Activated naive CD4-positive, alpha-beta T cell treated with anti-CD3 and anti-CD28 coated beads, Interleukin-2, amount 50 U/mL, for 72 hours (primary cell): ENCODE measurements around the gene CUTA. TPM values are rescaled to one million over a fixed set of nuclear protein-coding genes. Genes with fewer than 3 reads are reported as not detected.
A peak's percentile ranks its signal among the peaks of the same experiment; 100 is the strongest.

Experiments
- ATAC-seq, 2 donors: fragments of 150-1000 bp; cut with Tn5 transposase; 2 replicates each; pipeline ENCODE4 v1.10.0; 2021; ENCODE audit warnings: mild to moderate bottlenecking in 2 of 2, moderate library complexity in 2 of 2
- DNase-seq, 2 donors: peaks; one replicate each; pipeline ENCODE4 v3.0.0; 2021 to 2022; ENCODE audit warnings: low spot score in 2 of 2
- H3K27ac Mint-ChIP-seq, 2 donors: one replicate each; pipeline ENCODE4 v1.8.0; 2022; ENCODE audit warnings: mild to moderate bottlenecking in 2 of 2, mixed read lengths in 2 of 2
- H3K36me3 Mint-ChIP-seq, 2 donors: one replicate each; pipeline ENCODE4 v1.8.0; 2022; ENCODE audit warnings: mixed read lengths in 2 of 2
- H3K9me3 Mint-ChIP-seq, 2 donors: one replicate each; pipeline ENCODE4 v1.8.0; 2022; ENCODE audit warnings: mixed read lengths in 2 of 2
- total RNA-seq, 2 donors: library from RNA; stranded (reverse); gene quantifications; one replicate each; pipeline ENCODE4 v1.2.3, GENCODE V29; 2022

Gene CUTA
- total RNA-seq, 2 donors from 2014 or later = 186 to 334 TPM

DNA sequence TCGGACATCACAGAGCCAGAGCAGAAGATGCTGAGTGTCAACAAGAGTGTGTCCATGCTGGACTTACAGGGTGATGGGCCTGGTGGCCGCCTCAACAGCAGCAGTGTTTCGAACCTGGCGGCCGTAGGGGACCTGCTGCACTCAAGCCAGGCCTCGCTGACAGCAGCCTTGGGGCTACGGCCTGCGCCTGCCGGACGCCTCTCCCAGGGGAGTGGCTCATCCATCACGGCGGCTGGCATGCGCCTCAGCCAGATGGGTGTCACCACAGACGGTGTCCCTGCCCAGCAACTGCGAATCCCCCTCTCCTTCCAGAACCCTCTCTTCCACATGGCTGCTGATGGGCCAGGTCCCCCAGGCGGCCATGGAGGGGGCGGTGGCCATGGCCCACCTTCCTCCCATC lies 25.1 kb upstream of the CUTA start:
- Mint-ChIP-seq H3K27ac (peak overlapping the region in 1 of 2 donors; percentile 72), H3K9me3 (no peaks in the 10 kb centered on the region), H3K36me3 (peaks cover 0 to 8% of the 10 kb centered on the region in 2 donors)
- ATAC-seq = no peak
- DNase-seq = no peak

GRCh38 chr6:33442283-33442682 lies 24.4 kb upstream of the CUTA start:
- Mint-ChIP-seq H3K27ac (peak overlapping the region; percentile 69 to 80), H3K36me3 (peaks cover 0 to 8% of the 10 kb centered on the region in 2 donors), H3K9me3 (no peaks in the 10 kb centered on the region)
- DNase-seq (no peak), ATAC-seq (no peak)

GRCh38 chr6:33441457-33441856 lies 23.6 kb upstream of the CUTA start:
- no peak for ATAC-seq
- Mint-ChIP-seq H3K9me3 (no peaks in the 10 kb centered on the region), H3K27ac (peak overlapping the region in 1 of 2 donors; percentile 2), H3K36me3 (peaks cover 0 to 15% of the 10 kb centered on the region in 2 donors)
- no peak for DNase-seq

DNA sequence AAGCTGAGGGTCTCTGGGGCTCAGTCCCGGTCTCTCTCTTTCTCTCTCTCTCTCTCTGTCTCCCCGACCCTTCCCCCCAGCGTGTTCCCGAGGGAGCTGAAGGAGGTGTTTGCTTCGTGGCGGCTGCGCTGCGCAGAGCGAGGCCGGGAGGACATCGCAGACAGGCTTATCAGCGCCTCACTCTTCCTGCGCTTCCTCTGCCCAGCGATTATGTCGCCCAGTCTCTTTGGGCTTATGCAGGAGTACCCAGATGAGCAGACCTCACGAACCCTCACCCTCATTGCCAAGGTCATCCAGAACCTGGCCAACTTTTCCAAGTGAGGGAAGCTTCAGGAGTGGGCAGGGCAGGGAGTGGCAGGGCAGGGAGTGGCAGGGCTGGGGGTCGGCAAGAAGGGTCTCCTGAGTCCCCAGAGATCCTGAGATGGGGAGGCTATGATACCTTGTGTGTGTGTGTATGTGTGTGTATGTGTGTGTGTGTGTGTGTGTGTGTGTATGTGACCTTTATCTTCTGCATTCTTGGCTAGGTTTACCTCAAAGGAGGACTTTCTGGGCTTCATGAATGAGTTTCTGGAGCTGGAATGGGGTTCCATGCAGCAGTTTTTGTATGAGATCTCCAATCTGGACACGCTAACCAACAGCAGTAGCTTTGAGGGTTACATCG lies 22.9 kb upstream of the CUTA start:
- no peaks in the 10 kb centered on the region for H3K9me3 Mint-ChIP-seq
- DNase-seq = no peak
- ATAC-seq = no peak
- H3K27ac Mint-ChIP-seq = peak overlapping the region; percentile 25 to 51
- peaks cover 0 to 15% of the 10 kb centered on the region in 2 donors for H3K36me3 Mint-ChIP-seq

DNA sequence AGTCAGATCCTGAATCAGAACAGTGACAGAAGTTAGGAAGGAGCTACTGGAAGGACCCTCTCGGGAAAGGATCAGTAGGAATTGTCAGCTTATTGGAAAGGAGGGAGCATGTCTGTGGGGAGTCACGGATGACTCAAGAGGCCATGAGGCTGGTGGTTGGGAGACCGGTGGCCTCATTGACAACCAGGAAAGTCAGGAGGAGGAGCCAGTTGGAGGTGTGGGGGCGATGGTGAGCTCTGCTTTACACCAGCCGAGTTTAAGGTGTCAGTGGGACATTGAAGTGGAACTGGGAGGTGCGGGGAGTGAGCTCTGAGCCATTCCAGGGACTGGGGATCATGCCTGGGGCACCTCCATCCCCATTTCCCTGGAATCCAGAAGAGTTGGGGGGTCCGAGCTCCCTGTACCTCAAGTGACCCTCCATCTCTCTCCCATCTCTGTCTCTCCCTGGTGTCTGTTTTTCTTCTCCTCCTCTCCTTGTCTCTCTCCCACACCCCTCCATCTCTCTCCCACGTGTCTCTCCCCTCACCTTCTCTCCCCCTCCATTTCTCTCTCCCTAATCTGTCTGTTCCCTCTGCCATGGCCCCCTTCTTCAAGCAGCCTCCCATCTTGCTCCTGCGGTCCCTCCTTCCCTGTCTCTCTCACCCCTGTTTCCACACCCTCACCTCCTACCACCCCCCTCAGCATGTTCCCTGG lies 22.2 kb upstream of the CUTA start:
- Mint-ChIP-seq H3K27ac (peak overlapping the region; percentile 51 to 94), H3K9me3 (no peaks in the 10 kb centered on the region), H3K36me3 (peaks cover 0 to 15% of the 10 kb centered on the region in 2 donors)
- DNase-seq = no peak
- no peak for ATAC-seq

DNA sequence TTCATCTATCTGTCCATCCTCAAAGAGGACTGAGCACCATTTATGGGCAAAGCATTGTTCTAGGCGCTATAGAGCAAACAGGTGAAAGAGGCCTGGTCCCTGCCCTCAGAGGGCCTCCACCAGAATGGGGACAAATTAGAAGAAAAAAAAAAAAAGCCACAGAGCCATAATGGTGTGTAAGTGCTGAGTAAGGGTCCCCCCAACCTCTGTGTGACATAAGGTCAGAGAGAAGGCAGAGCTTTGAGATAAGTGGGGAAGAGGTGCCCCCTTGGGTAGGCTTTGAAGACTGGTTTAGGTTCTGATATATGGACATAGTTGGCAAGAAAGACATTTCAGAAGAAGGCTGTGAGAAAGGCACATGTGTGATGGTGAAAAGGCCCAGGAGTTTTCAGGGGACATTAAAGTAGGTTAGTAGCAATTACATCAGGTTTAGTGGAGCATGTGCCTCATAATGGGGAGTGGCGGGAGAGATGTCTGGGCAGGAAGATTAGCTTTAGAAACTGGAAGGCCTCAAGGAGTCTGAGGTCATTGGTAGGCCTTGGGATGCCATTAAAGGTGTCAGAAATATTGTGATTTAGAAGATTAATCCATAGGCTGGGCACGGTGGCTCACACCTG lies 21.2 kb upstream of the CUTA start:
- peaks cover 0 to 15% of the 10 kb centered on the region in 2 donors for H3K36me3 Mint-ChIP-seq

GRCh38 chr6:33437666-33438065 lies 19.8 kb upstream of the CUTA start:
- ATAC-seq = no peak
- Mint-ChIP-seq H3K9me3 (no peaks in the 10 kb centered on the region), H3K27ac (no peak overlapping the region), H3K36me3 (peaks cover 0 to 17% of the 10 kb centered on the region in 2 donors)
- no peak for DNase-seq

More for the DNA sequence above, 21.2 kb upstream of the CUTA start:
- Mint-ChIP-seq H3K27ac (peak overlapping the region; percentile 41 to 51), H3K9me3 (no peaks in the 10 kb centered on the region)
- DNase-seq = no peak
- no peak for ATAC-seq

DNA sequence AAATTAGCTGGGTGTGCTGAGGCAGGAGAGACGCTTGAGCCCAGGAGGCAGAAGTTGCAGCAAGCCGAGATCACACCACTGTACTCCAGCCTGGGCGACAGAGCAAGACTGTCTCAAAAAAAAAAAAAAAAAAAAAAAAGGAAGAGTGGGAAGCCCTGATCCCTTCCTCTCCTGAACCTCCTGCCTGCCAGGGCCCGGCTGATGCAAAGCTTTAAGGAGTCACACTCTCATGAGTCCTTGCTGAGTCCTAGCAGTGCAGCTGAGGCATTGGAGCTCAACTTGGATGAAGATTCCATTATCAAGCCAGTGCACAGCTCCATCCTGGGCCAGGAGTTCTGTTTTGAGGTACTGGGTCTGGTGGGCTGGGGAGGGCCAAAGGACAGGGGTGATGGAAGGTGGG lies 17.1 kb upstream of the CUTA start:
- Mint-ChIP-seq H3K9me3 (no peaks in the 10 kb centered on the region), H3K27ac (no peak overlapping the region), H3K36me3 (peaks cover 0 to 24% of the 10 kb centered on the region in 2 donors)
- no peak for ATAC-seq
- DNase-seq = no peak

DNA sequence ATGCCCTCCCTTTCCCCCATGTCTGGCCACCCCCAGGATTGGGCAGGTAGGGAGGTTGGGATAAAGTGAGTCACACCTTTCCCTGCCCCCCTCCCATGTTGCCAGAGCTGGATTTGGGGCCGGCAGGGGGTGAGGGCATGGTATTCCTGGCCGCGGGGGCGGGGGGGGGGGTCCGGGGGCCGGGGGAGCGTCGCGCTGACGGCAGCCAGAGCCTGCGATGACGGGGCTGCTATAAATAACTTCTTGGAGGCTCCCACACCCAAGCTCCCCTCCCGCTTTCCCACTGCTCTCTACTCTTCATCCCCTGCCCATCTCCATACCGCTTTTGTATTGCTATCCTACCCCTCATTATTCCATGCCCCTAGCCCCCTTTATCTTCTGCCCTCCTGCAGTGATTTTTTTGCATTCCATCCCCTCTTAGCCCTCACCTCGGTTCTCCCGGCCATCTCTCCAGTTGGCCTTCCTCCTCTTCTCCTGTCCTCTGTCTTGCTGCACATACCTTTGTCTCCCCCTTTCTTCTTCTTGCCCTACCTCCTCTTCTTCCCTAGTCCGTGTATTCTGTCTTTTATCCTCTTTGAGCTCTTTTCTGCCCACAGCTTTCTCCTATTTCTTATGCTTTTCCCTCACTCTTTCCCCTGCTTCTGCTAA lies 15.8 kb upstream of the CUTA start:
- ATAC-seq = no peak
- no peaks in the 10 kb centered on the region for H3K9me3 Mint-ChIP-seq
- H3K27ac Mint-ChIP-seq = no peak overlapping the region
- DNase-seq = no peak
- peaks cover 0 to 17% of the 10 kb centered on the region in 2 donors for H3K36me3 Mint-ChIP-seq

GRCh38 chr6:33433001-33433543 lies 15.2 kb upstream of the CUTA start:
- ATAC-seq = no peak
- DNase-seq = no peak
- H3K36me3 Mint-ChIP-seq = peaks cover 0 to 15% of the 10 kb centered on the region in 2 donors

DNA sequence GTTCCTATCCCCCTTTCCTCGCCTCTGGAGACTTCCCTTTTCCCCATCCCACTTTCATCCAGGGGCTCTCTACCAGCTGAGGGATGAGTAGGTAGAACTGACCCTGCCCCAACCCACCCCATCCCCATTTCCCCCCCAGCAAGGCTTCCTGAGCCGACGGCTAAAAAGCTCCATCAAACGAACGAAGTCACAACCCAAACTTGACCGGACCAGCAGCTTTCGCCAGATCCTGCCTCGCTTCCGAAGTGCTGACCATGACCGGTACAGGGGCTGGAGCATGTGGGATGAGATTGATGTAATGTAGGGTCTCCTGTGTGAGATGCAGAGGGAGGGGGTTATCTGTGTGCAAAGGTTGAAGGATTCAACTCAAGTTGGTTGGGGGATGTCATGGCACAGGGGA lies 14.6 kb upstream of the CUTA start:
- no peak for ATAC-seq
- H3K9me3 Mint-ChIP-seq = no peaks in the 10 kb centered on the region
- DNase-seq = no peak
- peaks cover 0 to 15% of the 10 kb centered on the region in 2 donors for H3K36me3 Mint-ChIP-seq
- peak overlapping the region; percentile 35 to 76 for H3K27ac Mint-ChIP-seq

More at GRCh38 chr6:33433001-33433543, 15.2 kb upstream of the CUTA start:
- H3K27ac Mint-ChIP-seq = peak overlapping the region; percentile 35 to 51
- no peaks in the 10 kb centered on the region for H3K9me3 Mint-ChIP-seq

- Mint-ChIP-seq H3K9me3 (no peaks in the 10 kb centered on the region), H3K27ac (peak overlapping the region in 1 of 2 donors; percentile 76), H3K36me3 (peaks cover 0 to 18% of the 10 kb centered on the region in 2 donors)
- DNase-seq (no peak), ATAC-seq (no peak)
Measured at GRCh38 chr6:33431880-33432541, 14.1 kb upstream of the CUTA start.

GRCh38 chr6:33430991-33431879 lies 13.3 kb upstream of the CUTA start:
- Mint-ChIP-seq H3K36me3 (peaks cover 0 to 13% of the 10 kb centered on the region in 2 donors), H3K27ac (peak overlapping the region; percentile 9 to 69), H3K9me3 (no peaks in the 10 kb centered on the region)
- DNase-seq = peak in 1 of 2 donors; percentile 73
- peak; percentile 43 to 76 for ATAC-seq

- no peak for DNase-seq
- no peaks in the 10 kb centered on the region for H3K9me3 Mint-ChIP-seq
- peak in 1 of 2 donors; percentile 2 for ATAC-seq
- peak overlapping the region; percentile 9 to 34 for H3K27ac Mint-ChIP-seq
- peaks cover 1 to 13% of the 10 kb centered on the region in 2 donors for H3K36me3 Mint-ChIP-seq
Measured at GRCh38 chr6:33430334-33430733, 12.4 kb upstream of the CUTA start.

GRCh38 chr6:33429750-33430052 lies 11.8 kb upstream of the CUTA start:
- no peak for ATAC-seq
- DNase-seq = no peak
- peaks cover 8 to 20% of the 10 kb centered on the region in 2 donors for H3K36me3 Mint-ChIP-seq
- H3K27ac Mint-ChIP-seq = peak overlapping the region in 1 of 2 donors; percentile 56
- no peaks in the 10 kb centered on the region for H3K9me3 Mint-ChIP-seq
